Activated CD4-positive, alpha-beta T cell treated with anti-CD3 and anti-CD28 coated beads, Interleukin-2, Interleukin-4, amounts not matched to agents 100 ng/mL and 50 ng/mL, durations not matched to agents 16 hours and 8 hours (primary cell): Measurements from ENCODE around the gene MPV17.

Experiments
- DNase-seq: peaks from one replicate; pipeline ENCODE4 v3.0.0-alpha.2; 2020; ENCODE audit warnings: low spot score

Gene MPV17

DNA sequence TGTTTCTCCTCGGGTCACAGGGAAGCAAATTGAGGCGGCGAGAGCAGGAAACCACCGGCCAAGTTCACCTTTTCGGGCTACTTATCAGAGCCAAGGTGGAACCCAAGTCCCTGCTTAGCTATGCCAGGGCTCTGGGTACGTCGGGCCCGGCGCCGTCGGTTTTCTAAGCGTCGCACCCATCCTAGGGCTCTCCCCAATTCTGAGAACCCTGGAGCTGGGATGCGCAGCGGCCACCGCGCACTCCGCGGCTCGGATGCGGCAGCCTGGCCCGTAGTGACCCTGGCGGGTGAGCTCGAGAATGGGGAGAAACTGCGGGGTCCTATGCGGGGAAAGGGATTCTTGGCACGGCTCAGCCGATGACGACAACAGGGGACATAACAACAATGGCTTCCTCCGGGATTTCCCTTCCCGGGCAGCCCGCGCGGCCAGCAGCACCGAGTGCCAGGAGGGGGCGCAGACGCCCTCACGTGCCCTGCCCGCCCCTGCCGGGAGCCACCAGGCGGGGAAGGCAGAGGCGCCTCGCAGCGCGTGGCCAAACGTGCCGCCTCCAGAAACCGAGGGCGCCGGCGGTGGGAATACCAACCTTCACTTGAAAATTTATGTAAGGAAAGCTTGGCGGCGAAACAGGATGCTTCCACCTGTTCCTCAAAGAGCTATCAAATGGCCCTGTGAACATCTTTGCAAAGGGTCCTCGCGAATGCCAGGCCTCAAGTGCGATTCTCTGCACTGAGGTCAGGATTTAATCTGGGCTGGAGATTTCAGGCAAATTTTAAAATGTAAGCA lies 58.0 kb downstream of the MPV17 start:
- peak; percentile 58 for DNase-seq

DNA sequence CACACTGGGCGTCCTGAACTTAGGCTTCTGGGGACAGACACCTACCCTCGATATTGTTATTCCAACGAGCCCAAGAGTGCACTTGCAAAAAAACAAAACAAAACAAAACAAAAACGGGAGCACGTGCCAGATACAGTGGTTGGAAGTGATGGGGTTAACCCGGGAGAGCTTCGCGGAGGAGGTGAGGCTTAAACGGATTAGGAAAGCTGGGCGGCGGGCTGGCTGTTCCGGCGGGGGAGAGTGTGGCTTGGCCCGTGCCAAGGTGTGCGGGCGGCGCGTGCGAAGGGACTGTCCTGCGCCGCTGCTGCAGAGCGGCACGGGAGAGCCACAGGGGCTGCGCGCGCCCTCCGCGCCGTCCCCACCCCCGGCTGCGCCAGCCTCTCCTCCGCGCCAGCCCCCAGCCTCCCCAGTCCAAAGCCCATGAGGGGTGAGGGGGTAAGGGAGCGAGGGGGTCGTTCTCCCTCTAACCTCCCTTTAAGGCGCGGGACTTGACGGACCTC lies 58.6 kb downstream of the MPV17 start:
- DNase-seq = no peak

DNA sequence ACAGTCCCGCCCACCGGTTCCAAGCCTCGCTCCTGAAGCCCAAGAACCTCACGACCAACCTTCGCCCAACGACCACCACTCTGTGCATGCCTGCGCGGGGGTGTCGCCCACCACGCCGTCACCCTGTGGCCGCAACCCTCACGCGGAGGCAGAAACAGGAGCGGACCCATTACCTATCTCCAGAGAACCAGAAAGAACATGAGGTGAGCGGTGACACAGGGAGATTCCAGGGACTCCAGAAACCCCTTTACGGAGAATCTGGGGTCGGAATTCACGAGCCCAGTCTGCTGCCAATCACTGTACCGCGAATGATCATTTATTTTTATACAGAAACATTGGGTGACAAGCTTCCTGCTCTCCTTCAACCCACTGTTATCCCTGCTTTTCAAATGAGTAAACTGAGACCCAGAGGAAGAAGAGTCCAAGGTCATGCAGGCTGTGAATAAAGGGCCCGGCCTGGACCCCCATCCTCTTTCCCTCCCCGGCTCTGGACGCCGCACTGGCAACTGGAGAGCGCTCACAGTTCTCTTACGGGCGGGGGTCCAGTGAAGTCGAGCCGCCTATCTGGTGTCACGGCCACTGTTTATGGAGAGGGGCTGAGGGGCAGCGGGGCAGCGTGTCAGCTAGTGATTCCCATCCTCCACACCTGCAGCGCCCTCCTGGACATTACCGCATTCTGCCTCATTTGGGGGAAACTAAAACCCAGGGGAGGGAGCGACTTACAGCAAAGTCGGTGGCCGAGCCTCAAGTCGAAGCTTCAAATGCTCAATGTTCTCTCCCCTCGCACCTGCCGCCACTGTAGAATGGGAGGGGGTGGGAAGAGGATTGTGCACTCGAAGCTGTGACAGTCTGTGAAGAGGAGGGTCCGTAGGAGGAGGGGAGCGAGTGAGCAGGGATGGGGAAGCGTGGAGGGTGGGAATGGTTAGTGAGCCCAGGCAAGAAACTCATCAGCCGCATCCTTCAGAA lies 59.3 kb downstream of the MPV17 start:
- no peak for DNase-seq

DNA sequence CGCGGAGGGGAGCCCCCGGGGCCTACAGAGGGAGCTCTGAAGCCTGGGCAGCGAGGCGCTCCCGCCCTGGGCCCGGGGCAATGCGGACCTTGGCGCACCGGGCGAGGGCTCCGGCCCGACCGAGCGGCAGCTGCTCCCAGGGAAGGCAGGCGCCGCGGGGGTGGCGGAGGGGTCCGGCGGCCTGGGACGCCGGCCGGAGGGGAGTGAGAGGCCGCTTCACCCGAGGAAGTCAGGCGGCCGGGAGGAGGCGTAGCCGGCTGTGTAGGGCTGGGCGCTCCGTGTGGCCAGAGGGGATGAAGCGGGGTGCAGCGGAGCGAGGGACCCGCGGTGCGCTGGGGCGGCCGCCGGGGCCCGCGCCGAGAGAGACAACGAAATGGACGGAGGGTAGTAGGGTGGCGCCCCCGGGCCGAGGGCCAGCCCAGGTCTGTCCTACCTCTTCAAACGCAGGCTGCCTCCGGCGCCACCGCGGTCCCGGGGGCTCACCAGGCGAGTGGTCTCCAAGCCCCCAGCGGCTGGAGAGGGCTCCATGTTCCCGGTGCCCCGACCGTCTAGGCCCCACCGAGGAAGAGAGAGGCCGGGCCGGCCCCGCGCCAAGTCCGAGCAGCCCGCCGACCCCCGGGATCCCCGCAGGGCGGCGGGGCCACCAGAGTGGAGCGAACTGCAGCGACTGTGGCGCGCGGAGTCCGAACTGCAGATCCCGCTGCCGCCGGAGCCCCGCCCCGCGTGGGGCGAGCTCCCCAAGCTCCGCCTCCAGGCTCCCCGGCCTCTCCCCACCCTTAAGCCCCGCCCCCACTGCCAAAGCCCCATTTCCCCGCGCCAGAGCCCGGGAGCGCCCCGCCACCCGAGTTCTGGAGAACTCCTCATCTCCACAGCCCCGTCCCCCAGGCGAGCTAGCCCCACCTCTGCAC lies 60.3 kb downstream of the MPV17 start, which contains the start of gene SLC30A3:
Gene SLC30A3, minus strand, starts transcription at position 669 of the 908 bp plus-strand sequence. Its CDS starts 141 bp downstream, at position 528.
- DNase-seq = peak; percentile 63

DNA sequence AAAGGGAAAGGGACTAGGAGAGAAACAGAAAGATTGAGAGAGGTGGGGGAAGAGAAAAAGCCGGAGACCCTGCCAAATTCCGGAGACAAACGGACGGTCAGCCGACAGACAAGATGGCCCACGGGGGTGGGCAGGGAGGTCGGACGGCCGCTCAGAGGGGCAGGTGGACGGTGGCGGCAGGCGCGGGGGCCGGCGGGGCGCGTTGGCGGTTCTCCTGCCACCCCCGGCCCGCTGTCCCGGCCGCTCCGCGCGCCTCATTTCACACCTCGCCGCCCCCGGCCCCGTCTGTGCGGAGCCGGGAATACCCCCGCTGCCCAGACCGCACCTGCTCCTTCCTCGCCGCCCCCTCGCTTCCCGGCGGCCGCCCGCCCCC lies 61.0 kb downstream of the MPV17 start:
- no peak for DNase-seq

DNA sequence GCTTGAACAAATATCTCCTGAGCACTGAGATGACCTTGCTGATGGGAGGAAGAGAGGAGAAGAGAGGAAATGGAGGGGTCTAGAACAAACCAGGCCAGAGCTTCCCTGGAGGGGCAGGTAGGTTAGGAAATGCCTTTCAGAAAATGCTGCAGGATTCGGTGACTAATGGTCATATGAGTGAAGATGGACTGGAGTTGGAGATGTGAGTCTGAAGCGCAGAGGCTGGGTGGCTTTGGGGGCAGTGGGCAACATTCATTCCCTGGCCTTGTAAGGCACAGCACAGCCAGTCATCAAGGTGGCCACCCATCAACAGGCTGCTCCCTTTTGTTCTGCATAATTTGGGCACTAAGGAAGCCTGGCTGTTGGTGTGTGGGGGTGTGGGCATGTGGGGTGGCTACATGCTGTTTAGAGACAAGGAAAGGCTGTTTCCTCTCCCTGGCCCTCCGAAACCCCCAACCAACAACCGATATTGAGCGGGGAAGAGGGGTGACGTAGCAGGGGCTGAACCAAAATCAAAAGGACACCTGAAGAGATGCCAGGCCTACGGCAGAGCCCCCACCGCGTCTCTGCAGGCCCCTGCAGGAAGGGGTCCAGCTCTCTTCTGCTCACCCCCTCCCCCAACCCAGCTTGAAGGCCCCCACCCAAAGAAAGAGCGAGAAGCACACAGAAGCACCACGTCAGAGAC lies 61.5 kb downstream of the MPV17 start:
- DNase-seq = no peak
